GM18505 (cell line): Measurements from ENCODE around the gene PHAF1.

Source experiments
- ATAC-seq: cut with Tn5 transposase; IDR thresholded peaks from one replicate; pipeline ENCODE4 v1.9.1; 2021; ENCODE audit not compliant: unreplicated experiment
- POLR2A ChIP-seq: IDR thresholded peaks from 4 replicates; pipeline ENCODE4 v1.6.1; 2011; ENCODE audit warnings: borderline replicate concordance; ENCODE audit not compliant: insufficient read depth, insufficient read length; ENCODE audit errors: extremely low read depth

The PHAF1 gene

GRCh38 chr16:67197704-67198103, 88.0 kb downstream of the PHAF1 start:
- ATAC-seq: no peak

More at GRCh38 chr16:67197704-67198103, 88.0 kb downstream of the PHAF1 start:
- no peak for TF ChIP-seq POLR2A
